Ecto neural progenitor cell (in vitro differentiated cells): Measurements from ENCODE around the gene G6PC2.
"Not testable (repeated sequence)": the region's sequence is repeated elsewhere in the genome, so short reads cannot be mapped to it uniquely, and the experiment has no call there.

ENCODE experiments used
- DNase-seq: peaks from one replicate; pipeline ENCODE4 v3.0.0-alpha.2; 2018; ENCODE audit warnings: low spot score

The G6PC2 gene

GRCh38 chr2:168904358-168904757, 3.3 kb downstream of the G6PC2 start:
- DNase-seq, result no peak

- no peak for DNase-seq
Measured at GRCh38 chr2:168907940-168908662, 7.0 kb downstream of the G6PC2 start.

GRCh38 chr2:168910330-168910729, 9.2 kb downstream of the G6PC2 start:
- no peak for DNase-seq

- DNase-seq, result no peak
Measured at GRCh38 chr2:168912466-168912865, 11.4 kb downstream of the G6PC2 start.

GRCh38 chr2:168912901-168913369, 11.8 kb downstream of the G6PC2 start:
- DNase-seq, result peak; percentile 64

- DNase-seq, result no peak
Measured at GRCh38 chr2:168913495-168913894, 12.4 kb downstream of the G6PC2 start.

- no peak for DNase-seq
Measured at GRCh38 chr2:168915441-168916330, 14.6 kb downstream of the G6PC2 start.

GRCh38 chr2:168916331-168916675, 15.2 kb downstream of the G6PC2 start:
- no peak for DNase-seq

- DNase-seq, result no peak
Measured at GRCh38 chr2:168920504-168921157, 19.5 kb downstream of the G6PC2 start.

- no peak for DNase-seq
Measured at GRCh38 chr2:168926621-168927386, 25.7 kb downstream of the G6PC2 start.

- no peak for DNase-seq
Measured at GRCh38 chr2:168928113-168928831, 27.2 kb downstream of the G6PC2 start.

GRCh38 chr2:168929031-168929430, 27.9 kb downstream of the G6PC2 start:
- DNase-seq, result no peak

- DNase-seq, result no peak
Measured at GRCh38 chr2:168930242-168930641, 29.2 kb downstream of the G6PC2 start.

GRCh38 chr2:168932174-168932573, 31.1 kb downstream of the G6PC2 start:
- DNase-seq, result not testable (repeated sequence)

- DNase-seq, result no peak
Measured at GRCh38 chr2:168934826-168935225, 33.7 kb downstream of the G6PC2 start.

GRCh38 chr2:168935810-168936581, 34.9 kb downstream of the G6PC2 start:
- no peak for DNase-seq

GRCh38 chr2:168939061-168939460, 38.0 kb downstream of the G6PC2 start:
- DNase-seq, result no peak

GRCh38 chr2:168939918-168940317, 38.8 kb downstream of the G6PC2 start:
- no peak for DNase-seq

- DNase-seq, result no peak
Measured at GRCh38 chr2:168941297-168941696, 40.2 kb downstream of the G6PC2 start.

GRCh38 chr2:168944065-168944464, 43.0 kb downstream of the G6PC2 start:
- no peak for DNase-seq
